HG02763 (cell line): ENCODE measurements around the gene SNCA.

Experiments used
- ATAC-seq: cut with Tn5 transposase; IDR thresholded peaks from one replicate; pipeline ENCODE4 v1.9.1; 2021; ENCODE audit warnings: mild to moderate bottlenecking, moderate library complexity; ENCODE audit not compliant: unreplicated experiment

SNCA gene

DNA sequence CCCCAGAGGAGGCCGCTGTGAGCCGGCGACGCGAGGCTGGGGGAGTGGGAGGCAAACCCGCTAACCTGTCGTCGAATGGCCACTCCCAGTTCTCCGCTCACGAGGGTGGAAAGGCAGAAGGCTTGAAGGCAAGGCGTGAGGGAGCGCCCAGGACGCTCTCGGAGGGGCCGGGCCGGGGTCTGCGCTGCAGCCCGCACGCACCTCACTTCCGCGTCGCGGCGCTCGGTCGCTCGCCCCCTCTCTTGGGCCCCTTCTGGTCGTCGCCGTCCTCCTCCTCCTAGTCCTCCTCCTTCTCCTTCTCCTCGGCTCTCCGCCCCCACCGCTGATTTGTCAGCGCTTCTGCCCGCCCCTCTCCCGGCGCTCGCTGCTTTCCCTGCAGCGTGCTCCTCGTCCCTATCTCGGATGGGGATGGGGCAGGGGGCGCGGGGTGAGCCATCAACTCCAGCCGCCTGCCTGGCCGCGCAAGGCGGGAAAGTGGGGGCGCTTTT, at the start of gene SNCA:
TSS of gene SNCA (minus strand) at position 265 of the 488 bp plus-strand sequence. CDS start 1,494 bp downstream, outside the sequence.
- no peak for ATAC-seq

DNA sequence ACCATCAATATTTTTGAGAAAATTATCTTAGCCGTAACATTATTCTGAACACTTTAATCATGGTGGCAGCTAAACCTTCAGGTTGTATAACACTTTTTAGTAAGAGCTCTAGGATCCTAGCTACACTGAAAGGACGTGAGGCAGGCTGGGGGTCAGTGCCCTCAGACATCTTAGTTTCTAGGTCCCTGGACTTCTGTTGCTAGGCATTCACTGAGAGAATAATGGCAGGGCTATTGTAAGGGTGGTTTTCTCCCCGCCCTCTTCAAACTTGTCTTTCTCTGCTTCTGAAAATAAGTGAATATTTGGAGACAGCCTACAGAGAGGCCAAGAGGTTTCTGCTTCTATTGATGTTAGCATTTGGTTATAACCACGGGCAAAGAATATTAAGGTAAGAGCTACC, 42.3 kb upstream of the SNCA start:
- no peak for ATAC-seq

DNA sequence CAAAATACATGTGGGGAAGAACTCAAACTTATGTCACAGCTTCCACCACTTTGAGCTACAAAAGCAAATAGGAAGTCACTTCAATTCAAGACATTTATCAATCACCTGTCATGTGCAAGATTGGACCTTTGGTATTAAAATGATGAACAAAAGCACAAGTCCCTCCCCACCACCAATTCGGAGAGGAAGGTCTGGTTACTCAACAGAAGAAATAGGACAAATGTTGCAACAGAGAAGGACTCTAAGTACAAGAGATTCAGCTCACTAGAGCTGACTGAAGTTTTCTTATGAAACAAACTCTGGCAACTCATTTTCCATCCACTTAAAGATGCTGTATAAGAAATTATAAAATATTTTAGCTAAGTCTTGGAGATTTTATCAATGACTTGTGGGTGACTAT, 41.6 kb upstream of the SNCA start:
- ATAC-seq, result no peak

DNA sequence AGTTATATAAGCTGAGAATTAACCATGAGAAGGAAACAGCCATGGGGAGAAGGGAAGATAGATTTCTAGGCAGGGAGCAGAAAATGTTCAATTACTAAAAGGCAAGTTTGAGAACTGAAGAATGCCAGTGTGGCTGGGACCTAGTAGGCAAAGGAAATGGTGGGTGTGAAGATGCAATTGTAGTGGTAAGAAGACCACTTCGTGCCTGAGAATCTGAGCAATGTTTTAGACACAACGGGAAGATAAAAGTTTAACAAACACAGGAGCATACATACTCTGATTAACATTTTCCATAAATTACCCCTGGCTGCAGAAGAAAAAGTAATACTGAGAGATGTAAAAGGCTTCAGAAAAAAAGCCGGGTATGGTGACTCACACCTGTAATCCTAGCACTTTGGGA, 39.6 kb upstream of the SNCA start:
- ATAC-seq, result no peak

DNA sequence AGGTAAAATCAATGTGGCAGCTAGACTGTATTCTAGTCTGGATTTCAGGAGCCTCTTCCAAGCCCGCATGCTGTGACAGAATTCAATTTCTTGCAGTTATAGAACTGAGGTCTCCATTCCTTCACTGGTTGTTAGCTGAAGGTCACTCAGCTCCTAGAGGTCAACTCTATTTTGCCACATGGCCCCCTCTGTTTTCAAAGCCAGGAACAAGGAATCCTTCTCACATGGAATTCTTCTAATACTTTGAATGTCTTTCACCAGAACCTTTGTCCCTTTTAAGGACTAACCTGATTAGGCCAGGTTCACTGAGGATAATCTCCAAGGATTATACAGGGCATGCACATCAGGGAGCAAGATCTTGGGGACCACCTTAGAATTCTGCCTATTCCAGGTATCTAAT, 34.2 kb upstream of the SNCA start:
- no peak for ATAC-seq

DNA sequence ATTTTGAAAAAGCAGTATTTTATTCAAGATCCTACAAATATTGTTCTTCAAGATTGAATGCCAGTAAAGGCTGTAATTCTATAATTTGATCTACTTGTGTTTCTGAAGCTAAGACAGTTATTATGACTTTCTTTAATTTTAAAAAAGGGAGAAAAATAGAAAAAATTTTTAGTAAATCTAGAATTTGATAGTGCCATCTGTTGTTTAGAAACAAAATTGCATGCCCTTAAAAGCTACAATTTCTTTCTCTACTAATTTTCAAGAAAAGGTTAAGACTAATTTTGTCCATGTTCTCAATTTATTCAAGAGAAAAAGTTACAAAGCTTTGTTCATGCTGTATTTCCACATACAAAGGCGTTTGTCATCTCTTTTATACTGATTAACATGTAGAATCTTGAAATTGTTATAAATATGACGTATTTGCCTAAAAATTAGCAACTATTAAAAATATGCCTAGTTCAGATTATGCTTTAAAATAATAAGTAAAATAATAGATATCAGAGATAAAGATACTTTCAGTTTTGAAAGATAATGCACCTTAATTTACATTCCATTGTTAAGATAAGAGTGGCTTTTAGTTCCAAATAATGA, 32.1 kb upstream of the SNCA start:
- no peak for ATAC-seq

DNA sequence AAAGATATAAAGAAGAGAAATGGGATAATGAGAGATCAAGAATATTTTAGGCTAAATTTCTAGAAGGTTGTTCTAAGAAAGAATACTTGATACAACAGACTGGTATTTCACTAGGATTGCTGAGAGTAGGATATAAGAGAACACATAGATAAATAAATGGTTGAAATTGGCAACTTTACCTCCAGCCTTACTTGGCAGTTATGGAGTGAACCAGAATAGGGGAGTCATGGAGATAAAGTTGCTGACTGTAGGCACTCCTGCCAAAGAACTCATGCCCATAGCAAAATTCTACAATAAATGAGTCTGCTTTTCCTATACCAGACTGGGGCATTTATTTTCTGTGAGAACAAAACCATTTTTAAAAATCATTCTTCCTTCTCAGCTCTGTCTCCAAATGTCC, 31.3 kb upstream of the SNCA start:
- ATAC-seq, result no peak

DNA sequence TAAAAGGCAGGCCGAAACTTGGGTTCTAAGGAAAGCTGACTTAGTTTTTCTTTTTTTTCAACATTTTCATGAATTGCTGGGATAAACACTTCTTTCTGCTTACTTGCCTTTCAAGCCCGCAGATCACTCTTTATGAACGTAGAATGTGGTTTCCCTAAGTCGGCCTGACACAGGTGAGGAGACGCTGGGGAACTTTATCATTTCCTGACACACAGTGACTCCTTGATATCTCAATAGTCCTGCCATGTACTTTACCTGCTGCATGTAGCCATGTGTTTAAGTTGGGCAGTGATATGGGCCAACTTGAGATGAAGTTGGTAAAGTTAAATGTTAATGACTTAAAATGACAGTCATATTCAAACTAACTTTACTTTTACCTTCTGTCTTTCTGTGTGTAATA, 26.6 kb upstream of the SNCA start:
- no peak for ATAC-seq

DNA sequence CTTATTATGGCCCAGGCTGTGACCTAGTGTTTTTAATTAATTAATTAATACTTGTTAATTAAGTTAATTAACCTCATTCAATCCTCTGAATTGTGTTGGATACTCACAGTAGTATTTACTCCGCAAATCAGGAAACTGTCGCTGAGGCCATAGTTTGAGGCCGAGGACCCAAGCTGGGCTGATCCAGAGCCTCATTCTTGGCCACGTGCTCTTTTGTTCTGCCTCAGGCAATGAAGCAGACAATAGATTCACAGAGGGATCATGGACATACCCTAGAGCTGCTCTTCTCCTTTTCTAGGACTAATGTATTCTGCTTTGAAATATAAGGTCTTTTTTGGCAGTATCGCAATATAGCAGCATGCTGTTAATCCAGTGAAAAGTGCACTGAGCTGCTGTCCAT, 24.0 kb upstream of the SNCA start:
- no peak for ATAC-seq

DNA sequence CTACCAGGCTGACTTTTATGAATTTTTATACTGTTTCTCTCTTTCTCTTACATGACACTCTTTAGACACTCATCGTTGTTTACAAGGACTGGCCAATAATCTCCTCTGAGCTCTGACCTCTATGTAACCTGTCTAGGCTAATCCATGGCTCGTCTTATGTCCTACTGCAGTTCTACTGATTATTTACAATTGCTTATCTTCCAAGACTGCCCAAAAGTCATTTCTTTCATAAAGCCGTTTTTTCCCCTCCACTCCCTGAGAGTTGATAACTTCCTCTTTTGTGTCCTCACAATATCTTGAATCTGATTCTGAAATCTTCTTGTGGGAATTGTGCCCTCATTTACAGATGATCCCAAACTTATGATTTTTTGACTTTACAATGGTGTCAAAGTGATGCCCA, 18.3 kb upstream of the SNCA start:
- no peak for ATAC-seq

DNA sequence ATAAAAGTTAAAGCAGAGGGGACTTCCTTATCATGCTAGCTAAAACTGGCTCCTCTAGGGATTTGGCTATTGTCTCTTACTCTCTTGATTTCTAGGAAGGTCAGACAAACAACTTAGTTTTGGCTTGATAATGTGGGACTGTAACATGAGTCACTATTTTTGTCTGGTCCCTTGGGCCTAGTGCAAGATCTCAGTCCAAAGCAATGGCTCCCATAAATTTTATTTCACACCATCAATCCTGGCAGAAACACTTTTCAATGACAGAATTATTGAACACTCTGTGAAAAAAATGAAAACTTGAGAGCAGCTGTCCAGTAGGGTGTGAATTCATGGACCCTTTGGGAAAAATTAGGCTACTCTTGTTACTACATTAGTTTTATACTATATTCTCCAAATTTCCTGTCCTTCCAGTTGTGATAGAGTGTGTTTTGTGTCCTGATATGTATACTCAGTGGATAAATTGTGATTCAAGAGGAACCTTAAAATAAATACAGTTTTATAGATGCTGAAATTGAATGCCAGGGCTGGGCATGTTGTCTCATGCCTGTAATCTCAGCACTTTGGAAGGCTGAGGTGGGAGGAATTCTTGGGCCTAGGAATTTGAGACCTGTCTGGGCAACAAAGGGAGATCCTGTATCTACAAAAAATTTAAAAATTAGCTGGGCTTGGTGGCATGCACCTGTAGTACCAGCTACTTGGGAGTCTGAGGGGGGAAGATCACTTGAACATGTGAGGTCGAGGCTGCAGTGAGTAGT, 10.8 kb upstream of the SNCA start:
- ATAC-seq, result no peak

DNA sequence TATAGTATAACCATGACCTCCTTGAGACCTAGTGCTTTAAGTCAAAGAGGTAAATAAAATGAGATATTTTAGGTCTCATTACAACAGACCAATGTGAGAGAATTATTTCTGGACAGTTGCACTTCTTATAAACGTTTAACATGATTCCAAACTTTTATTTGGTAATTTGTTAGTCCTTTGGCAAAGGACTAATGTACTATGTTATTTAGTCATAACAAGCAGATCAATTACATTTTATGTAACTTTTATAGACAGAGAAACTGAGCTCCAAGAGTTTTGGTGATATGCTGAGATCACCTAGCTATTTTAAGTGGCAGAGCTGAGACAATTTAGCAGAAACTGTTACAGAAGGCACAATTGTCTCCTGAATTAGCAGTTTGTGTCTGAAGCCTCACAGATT, 2.6 kb upstream of the SNCA start:
- ATAC-seq, result no peak

DNA sequence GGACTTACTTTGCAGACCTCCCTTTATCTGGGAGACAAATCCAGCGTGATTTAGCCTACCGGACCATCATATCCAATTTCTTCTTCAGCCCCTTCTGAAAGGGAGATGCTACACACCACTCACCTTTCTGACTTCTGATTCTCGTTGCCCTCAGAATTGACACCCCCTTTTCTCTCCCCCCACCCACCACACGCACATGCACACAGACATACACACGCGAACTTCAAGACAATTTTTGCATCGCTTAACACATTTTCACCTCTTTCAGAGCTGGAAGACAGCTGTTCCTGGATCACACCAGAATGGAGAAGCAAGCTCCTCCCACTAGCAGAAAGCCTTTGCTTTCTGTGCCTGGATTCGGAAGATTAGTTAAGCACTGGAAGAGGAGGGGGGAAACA, 1.0 kb upstream of the SNCA start:
- no peak for ATAC-seq

DNA sequence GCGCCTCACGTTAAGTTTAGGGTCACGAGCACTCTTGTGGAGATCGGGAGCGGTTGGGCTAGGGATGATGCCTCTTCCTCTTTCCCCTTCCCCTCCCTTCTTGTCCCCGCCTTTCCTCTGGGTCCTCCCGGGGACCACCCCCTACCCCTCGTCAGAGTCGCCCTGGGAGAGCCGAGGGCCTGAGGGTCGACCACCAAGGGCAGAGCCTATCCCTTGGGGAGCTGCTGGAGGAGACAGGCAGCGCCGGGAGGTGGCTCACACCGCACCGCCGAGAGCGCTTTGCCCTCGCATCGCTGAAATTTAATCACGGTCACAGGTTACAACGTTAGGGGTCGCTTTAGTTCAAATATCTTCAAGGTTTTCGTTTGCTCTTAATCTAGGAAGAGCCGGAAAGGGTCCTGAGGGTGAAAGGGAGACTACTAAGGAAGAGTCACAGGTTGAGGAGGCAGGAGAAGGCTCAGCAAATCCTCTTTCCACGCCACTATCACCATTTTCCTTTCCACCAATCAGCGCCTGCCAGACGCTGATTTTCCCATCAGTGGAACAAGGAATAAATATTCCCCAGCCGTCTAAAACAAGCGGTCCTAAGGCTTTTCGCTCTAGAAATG, 528 bp upstream of the SNCA start:
- no peak for ATAC-seq

DNA sequence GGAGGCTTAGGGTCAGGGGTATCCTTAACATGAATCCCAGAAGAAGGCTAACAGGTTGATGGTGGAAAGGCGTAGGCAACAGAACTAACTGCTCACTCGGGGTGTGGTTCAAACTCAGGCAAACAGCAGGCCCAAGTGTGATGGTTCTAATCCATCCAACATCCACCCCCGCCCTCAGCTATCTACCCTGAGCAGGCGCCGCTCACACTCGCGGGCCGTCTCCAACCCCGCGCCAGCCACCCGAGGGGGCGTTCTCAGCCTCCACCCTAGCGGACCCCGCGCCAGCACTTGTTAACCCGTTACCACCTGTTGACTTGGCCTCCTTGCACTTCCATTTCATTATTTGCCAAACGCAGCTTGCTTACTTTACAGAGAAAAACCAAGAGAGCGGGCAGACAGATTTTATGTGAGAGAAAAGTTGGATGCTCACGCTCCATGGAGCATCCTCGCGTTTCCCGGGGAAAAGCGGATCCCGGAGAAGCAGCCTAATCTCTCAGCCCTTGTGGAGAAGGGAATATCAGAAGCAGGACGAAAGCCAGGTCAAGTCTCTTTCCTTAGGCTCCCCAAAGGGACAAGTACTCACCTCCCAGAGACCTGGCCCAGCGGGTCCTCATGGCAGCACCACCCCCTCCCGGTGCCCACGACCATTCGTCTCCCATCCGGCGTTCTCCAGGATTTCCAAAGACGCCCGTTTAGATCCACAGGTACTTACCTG, 773 bp downstream of the SNCA start:
- ATAC-seq, result no peak

DNA sequence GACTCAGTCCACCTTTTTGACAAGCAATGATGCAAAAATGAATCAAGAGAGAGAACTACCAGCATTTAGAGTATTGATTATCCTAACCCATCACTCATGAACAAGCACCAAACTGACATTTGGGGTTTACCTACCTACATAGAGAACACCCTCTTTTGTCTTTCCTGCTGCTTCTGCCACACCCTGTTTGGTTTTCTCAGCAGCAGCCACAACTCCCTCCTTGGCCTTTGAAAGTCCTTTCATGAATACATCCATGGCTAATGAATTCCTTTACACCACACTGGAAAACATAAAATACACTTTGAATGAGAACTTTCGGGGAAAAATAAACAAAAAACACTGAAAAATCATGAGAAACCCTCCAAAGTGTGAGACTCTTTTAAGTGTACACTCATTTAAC, 1.5 kb downstream of the SNCA start:
- ATAC-seq, result no peak

DNA sequence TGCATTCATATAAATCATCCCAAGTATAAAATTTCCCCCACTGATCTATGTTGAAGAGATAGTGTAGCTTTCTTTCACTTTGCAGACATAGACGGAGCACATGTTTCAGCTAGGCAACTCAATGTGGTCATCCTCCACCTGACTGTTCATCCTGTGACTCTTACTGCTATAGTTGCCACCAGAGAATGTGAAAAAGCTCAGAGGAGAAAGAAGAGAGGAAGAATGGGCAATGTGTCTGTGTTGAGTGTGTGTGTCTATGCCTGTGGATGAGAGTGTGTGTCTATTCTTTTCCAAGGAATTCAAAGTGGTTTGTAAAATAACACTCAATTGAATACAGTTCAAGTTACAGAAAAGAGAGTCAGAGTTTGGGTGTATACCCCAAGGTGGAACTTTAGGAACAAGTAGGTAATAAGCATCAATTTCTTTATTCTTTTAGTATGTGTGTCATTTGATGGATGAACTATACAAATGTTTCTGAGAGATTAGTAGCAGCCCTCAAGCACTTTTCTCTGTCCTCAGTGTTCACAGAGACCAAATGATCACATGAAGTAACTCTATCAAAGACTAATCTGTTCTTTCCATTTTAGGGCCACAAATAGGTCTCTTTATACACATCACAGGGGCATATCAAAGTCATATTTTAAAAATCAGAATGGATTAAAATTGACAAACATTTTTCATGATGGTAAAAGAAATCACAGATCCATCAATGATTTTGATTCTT, 2.3 kb downstream of the SNCA start:
- ATAC-seq, result no peak

DNA sequence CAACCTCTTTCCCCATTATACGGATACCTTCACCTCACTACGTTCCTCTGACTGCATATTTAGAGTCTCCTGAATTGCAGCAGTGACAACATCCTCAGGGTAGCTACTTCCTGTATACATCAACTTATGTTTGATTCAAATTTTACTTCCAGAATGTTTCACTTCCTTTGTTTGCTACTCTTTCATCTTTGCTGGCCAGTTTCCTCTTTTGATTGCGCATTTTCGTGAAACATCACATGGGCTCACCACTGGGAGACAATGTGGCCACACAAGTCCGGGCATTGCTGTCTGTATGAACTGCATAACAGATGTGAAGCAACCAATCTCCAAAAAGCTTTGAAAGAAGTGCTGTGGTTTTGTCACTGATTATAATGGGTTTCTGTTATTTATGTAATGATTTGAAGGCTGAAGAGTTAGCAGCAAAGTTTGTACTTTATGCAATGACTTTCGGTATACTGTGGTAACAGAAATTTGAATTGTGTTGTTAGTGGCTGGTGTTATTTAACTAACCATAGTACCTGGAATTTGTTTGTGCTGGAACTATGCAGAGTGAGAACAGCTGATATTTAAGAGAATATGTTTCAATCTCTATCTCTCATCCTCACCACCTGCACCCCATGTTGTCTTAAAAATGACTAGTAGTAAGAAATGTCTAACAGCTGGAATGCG, 7.4 kb downstream of the SNCA start:
- ATAC-seq, result peak; percentile 73

DNA sequence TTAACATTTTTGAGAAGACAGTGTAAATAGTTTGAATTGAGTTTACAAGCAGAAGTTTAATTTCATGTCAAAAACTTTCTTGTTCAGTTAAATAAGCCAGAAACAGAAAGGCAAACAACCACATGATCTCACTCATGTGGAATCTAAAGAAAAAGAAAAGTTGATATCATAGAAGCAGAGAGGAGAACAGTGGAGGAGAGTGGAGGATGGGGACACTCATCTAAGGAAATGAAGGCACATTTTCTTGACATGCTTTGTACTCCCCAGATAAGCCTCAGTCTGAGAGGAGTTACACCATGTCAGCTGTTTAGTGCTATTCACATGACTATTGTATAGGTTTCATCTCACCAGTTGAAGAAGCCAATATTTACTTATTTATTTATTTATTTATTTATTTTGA, 13.5 kb downstream of the SNCA start:
- ATAC-seq, result no peak

DNA sequence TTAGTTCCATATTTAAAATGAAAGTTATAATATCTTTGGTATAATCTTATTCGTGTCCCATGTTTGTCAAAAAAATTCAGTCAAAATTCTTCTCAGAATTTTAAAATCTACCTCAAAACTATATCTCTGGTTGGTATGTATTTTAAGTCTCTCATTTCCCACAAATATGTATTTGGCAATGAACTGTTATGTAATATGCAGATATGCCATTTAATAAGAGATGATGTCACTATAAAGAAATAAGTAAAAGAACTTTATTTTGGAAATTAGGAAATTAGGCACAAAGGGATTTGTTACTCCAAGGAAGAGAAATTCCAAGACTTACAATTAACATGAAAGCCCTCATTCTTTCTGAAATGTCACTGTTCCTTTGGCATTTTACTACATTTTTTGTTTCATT, 15.3 kb downstream of the SNCA start:
- ATAC-seq, result no peak
